GM18511 (cell line): ENCODE results near the gene CLBA1.
"Not testable (repeated sequence)": the region's sequence is repeated elsewhere in the genome, so short reads cannot be mapped to it uniquely, and the experiment has no call there.

Source experiments
- ATAC-seq: cut with Tn5 transposase; IDR thresholded peaks from one replicate; pipeline ENCODE4 v1.9.1; 2021; ENCODE audit warnings: mild to moderate bottlenecking, moderate library complexity; ENCODE audit not compliant: unreplicated experiment

Gene CLBA1

GRCh38 chr14:104985675-104986486, at the start of gene CLBA1:
CLBA1 (plus strand) TSS chr14:104985788; CDS start chr14:104986432, 644 bp downstream.
- peak; percentile 95 for ATAC-seq

GRCh38 chr14:104935955-104936354, 49.6 kb upstream of the CLBA1 start:
- ATAC-seq = no peak

- no peak for ATAC-seq
These were observed 49.0 kb upstream of the CLBA1 start for GRCh38 chr14:104936361-104937155.

GRCh38 chr14:104937161-104937560, 48.4 kb upstream of the CLBA1 start:
- ATAC-seq = no peak

- no peak for ATAC-seq
These were observed 47.8 kb upstream of the CLBA1 start for GRCh38 chr14:104937694-104938365.

- no peak for ATAC-seq
These were observed 47.2 kb upstream of the CLBA1 start for GRCh38 chr14:104938436-104938835.

GRCh38 chr14:104938960-104939359, 46.6 kb upstream of the CLBA1 start:
- ATAC-seq = no peak

GRCh38 chr14:104939666-104940410, 45.8 kb upstream of the CLBA1 start:
- ATAC-seq = no peak

GRCh38 chr14:104940526-104941150, 45.0 kb upstream of the CLBA1 start:
- ATAC-seq = no peak

- no peak for ATAC-seq
These were observed 43.9 kb upstream of the CLBA1 start for GRCh38 chr14:104941508-104942365.

GRCh38 chr14:104942586-104942985, 43.0 kb upstream of the CLBA1 start:
- no peak for ATAC-seq

GRCh38 chr14:104943216-104944015, 42.2 kb upstream of the CLBA1 start:
- ATAC-seq = not testable (repeated sequence)

GRCh38 chr14:104944016-104944308, 41.6 kb upstream of the CLBA1 start:
- not testable (repeated sequence) for ATAC-seq

- not testable (repeated sequence) for ATAC-seq
These were observed 41.0 kb upstream of the CLBA1 start for GRCh38 chr14:104944436-104945205.

- not testable (repeated sequence) for ATAC-seq
These were observed 40.3 kb upstream of the CLBA1 start for GRCh38 chr14:104945266-104945665.

GRCh38 chr14:104945986-104946965, 39.3 kb upstream of the CLBA1 start:
- ATAC-seq = not testable (repeated sequence)

GRCh38 chr14:104947201-104947600, 38.4 kb upstream of the CLBA1 start:
- not testable (repeated sequence) for ATAC-seq
